ENCODE data around the gene WWOX. TPM values are rescaled to one million over a fixed set of nuclear protein-coding genes. Genes with fewer than 3 reads are reported as not detected.

The WWOX gene
- total RNA-seq, 2 donors from 2014 or later: 10.6 to 13.1 TPM

DNA sequence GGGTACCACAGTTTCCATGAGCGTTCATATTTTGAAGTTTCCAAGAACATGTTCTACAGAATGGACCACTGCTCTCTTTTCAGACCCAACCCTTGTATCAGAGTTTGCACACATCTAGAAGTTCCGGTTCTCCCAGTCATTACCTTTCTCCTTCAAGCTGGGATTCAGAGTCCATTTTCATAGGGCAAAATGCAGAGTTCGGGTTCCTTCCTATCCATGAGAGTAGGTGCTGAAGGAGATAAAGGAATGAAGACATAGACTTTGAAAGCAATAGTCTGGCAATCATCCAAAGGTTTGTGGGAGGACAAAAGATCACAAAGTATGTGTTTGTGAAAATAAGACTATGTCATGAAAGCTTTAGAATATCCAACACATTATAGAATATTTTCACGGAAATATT lies 801.5 kb downstream of the WWOX start:
- ATAC-seq: no peak
- intact Hi-C loops (cut with DNase I, micrococcal nuclease): no loop called here
- no peak for DNase-seq

DNA sequence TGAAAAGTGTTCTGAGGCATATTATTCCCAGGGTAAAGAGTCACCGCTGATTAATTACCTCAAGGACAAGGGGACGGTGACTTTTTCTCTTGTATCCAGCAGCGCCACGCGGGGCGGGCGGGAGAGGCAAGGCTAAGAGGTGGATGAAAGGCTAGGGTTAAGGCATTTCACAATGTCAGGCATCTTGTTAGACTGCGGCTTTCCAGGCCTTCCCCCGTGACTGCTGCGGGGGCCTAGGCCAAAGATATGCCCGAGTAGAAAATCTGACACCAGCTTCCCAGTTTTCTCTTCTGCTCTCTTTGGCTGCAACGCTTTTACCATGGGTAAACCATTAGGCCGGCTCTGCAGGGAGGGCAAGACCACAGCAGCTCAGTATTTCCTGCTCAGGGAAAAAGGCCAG lies 802.9 kb downstream of the WWOX start:
- DNase-seq (no peak), ATAC-seq (no peak)
- intact Hi-C loops (cut with DNase I, micrococcal nuclease): no loop called here

GRCh38 chr16:78903237-78903636 lies 803.8 kb downstream of the WWOX start:
- intact Hi-C loops (cut with DNase I, micrococcal nuclease): no loop called here
- no peak for ATAC-seq
- no peak for DNase-seq

- intact Hi-C loops (cut with DNase I, micrococcal nuclease): no loop called here
- DNase-seq (no peak), ATAC-seq (no peak)
Observed at GRCh38 chr16:78903843-78904242, 804.4 kb downstream of the WWOX start.

DNA sequence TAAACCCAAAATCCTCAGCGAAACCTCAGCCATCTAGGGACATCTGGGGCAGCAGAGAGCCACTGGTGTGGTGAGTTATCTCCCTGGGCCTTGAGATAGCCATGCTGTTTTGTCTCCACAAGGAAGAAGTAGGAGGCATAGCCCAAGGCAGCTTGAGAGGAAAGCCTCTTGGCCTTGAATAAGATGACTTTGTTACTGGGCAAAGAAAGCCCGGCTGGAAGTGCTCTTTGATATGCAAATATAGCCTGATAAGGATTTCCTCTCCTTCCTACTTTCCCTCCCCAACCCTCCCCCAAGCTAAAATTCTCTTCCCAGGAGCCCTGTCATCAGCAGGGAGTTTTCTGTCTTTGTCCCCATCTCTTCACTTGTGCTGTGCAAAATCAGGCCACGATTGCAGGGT lies 806.7 kb downstream of the WWOX start:
- DNase-seq (no peak), ATAC-seq (no peak)
- intact Hi-C loops (cut with DNase I, micrococcal nuclease): no loop called here

DNA sequence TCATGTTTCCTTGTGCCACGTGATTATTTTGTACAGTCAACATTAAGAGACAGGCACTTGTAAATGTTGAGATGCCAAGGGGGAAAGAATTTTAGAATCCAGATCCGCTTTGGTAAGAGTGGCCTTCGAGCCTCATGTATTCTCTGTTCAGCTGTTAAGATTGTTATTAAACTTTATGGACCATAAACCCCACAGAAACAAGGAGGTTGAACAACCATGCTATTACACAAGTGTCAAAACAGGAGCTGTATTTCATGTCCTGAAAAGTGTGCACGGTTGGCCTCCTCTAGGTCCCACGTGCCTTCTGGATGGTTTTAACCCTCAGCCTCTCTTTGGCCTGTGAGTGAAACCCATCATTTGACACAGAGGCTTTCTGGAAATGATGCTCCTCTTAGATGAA lies 809.8 kb downstream of the WWOX start:
- DNase-seq (no peak), ATAC-seq (no peak)
- intact Hi-C loops (cut with DNase I, micrococcal nuclease): no loop called here

- no peak for DNase-seq
- no peak for ATAC-seq
- intact Hi-C loops (cut with DNase I, micrococcal nuclease): no loop called here
Observed at GRCh38 chr16:78915811-78916345, 816.4 kb downstream of the WWOX start.

GRCh38 chr16:78916928-78917545 lies 817.6 kb downstream of the WWOX start:
- ATAC-seq (no peak), DNase-seq (no peak)
- intact Hi-C loops (cut with DNase I, micrococcal nuclease): no loop called here

GRCh38 chr16:78918805-78919305 lies 819.4 kb downstream of the WWOX start:
- DNase-seq (no peak), ATAC-seq (no peak)
- intact Hi-C loops (cut with DNase I, micrococcal nuclease): no loop called here

- ATAC-seq (no peak), DNase-seq (no peak)
- intact Hi-C loops (cut with DNase I, micrococcal nuclease): no loop called here
Observed at GRCh38 chr16:78919852-78920251, 820.4 kb downstream of the WWOX start.

DNA sequence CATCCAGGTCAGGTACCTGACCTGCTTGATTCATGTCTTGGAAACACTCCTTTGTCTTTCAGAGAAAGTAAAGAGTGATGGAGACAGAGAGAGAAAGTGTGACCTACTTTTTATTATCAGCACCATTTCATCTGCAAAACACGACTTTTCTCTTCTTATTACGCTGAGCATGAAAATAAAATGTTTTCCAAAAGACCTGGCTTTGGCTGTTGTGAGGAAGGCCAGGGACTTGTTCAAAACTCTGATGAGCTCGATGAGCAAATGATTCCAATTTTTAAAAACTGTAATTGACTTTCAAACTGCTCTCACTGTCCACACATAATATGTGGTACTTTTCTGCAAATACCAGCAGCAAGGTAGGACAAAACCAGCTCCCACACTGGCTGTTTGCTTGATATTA lies 821.2 kb downstream of the WWOX start:
- intact Hi-C loops (cut with DNase I, micrococcal nuclease): no loop called here
- ATAC-seq (no peak), DNase-seq (no peak)

DNA sequence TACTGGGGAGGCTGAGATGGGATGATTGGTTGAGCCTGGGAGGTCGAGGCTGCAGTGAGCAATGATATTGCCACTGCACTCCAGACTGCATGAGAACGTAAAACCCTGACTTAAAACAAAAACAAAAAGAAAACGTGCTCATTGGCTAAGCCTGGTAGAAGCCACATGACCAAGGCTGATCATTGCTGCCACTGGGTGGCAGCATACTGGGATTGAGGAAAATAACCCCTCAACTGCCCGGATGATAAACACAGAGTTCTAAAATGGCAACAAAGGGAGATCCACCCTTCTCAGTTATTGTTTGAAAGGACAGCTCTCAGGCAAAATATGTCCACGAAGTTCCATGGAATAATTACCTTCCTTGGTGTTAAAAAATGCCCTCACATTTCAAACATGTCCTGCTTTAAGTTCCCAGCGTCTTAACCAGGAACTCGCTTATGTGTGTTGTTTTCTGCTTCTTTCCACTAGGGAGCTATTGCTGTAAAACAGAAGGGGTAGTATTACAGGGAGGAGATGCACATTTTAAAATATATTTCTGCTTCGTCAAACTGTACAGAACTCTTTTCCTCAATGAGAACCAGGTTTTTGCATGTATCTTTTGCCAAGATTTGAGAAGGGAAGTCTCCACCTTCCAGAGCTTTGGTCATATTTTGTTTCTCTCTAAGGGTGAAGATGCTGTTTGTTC lies 825.8 kb downstream of the WWOX start:
- peak in 1 of 2 donors; percentile 60 for DNase-seq
- peak; percentile 68 for ATAC-seq
- intact Hi-C loops (cut with DNase I, micrococcal nuclease): no loop called here

- ATAC-seq (no peak), DNase-seq (no peak)
- intact Hi-C loops (cut with DNase I, micrococcal nuclease): no loop called here
Observed at GRCh38 chr16:78926723-78927210, 827.3 kb downstream of the WWOX start.

DNA sequence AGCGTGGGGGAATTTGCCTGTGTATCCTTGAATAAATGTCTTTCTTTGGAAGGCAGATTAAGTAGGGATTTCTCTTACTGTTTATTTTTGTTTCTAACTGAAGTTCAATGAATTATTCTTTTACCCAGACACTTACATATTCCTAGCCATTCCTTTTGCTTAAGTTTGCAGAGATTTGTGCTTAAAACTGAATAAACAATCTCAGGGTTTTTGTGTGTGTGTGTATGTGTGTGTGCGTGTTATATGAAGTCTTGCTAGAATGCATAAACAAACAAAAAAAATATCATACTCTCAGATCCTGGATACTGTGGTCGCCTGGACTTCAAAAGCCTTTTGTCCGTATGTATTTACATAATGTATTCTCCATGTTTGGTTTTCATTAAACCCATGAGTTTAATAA lies 828.3 kb downstream of the WWOX start:
- DNase-seq (no peak), ATAC-seq (no peak)
- intact Hi-C loops (cut with DNase I, micrococcal nuclease): no loop called here

- intact Hi-C loops (cut with DNase I, micrococcal nuclease): no loop called here
- no peak for DNase-seq
- ATAC-seq: no peak
Observed at GRCh38 chr16:78929841-78930240, 830.4 kb downstream of the WWOX start.

- intact Hi-C loops (cut with DNase I, micrococcal nuclease): no loop called here
- DNase-seq (no peak), ATAC-seq (no peak)
Observed at GRCh38 chr16:78930561-78930960, 831.1 kb downstream of the WWOX start.

GRCh38 chr16:78931267-78931666 lies 831.8 kb downstream of the WWOX start:
- intact Hi-C loops (cut with DNase I, micrococcal nuclease): no loop called here
- no peak for ATAC-seq
- DNase-seq: no peak

- ATAC-seq (no peak), DNase-seq (no peak)
- intact Hi-C loops (cut with DNase I, micrococcal nuclease): no loop called here
Observed at GRCh38 chr16:78931678-78932077, 832.2 kb downstream of the WWOX start.

- DNase-seq (no peak), ATAC-seq (no peak)
- intact Hi-C loops (cut with DNase I, micrococcal nuclease): no loop called here
Observed at GRCh38 chr16:78932355-78932943, 833.0 kb downstream of the WWOX start.

DNA sequence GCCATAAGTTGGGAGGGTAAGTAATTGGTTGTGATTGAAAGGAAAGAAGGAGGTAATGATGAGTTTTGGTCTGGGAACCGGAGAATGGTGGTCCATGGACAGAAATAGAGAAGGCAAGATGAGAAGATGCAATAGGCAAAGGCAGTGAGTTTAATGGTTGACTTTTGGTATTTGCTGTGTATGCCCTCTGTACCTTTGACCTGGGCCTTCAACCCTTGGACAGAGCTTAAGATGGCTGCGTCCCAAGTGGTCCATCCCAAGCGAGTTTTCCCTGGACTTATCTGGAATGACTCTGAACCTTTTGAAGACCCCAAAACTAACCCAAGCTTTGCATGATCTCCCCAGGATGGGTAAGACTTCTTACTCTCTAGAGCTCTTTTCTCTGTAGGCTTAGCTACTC lies 836.6 kb downstream of the WWOX start:
- ATAC-seq (no peak), DNase-seq (no peak)
- intact Hi-C loops (cut with DNase I, micrococcal nuclease): no loop called here
